Measurements from ENCODE around the gene TMEM63C. TPM values are rescaled to one million over a fixed set of nuclear protein-coding genes. Genes with fewer than 3 reads are reported as not detected.

The TMEM63C gene
- 1.5 TPM in 1 of 2 replicates, not detected in the other for total RNA-seq

GRCh38 chr14:77181603-77182437, at the start of gene TMEM63C:
TSS of gene TMEM63C (plus strand) at chr14:77181798. CDS start at chr14:77218814, 37,016 bp downstream.

GRCh38 chr14:77141214-77142004, 40.2 kb upstream of the TMEM63C start, which contains the start of gene ZDHHC22:
TSS of gene ZDHHC22 (minus strand) at chr14:77141791. CDS start at chr14:77139738, 2,053 bp downstream.

GRCh38 chr14:77271113-77271710, 89.6 kb downstream of the TMEM63C start, which contains the start of gene NGB:
TSS of gene NGB (minus strand) at chr14:77271206. CDS start at chr14:77270937, 269 bp downstream.

Other genes starting within 250 kb of the TMEM63C start
- gene IRF2BPL, start 153.1 kb upstream of the TMEM63C start, total RNA-seq = 39.9 and 43.0 TPM in 2 replicates
- 9.4 and 12.6 TPM in 2 replicates for gene CIPC, start 83.5 kb upstream of the TMEM63C start, total RNA-seq
- gene ZDHHC22, start 40.0 kb upstream of the TMEM63C start, total RNA-seq = not detected in 2 replicates
- gene NGB, start 89.4 kb downstream of the TMEM63C start, total RNA-seq = not detected in 2 replicates
- 8.7 and 10.5 TPM in 2 replicates for gene POMT2, start 139.1 kb downstream of the TMEM63C start, total RNA-seq
- gene GSTZ1, start 139.2 kb downstream of the TMEM63C start, total RNA-seq = 40.7 and 53.4 TPM in 2 replicates
- gene TMED8, start 195.3 kb downstream of the TMEM63C start, total RNA-seq = 5.8 and 8.9 TPM in 2 replicates
- 1.1 TPM in 2 replicates for gene SAMD15, start 195.6 kb downstream of the TMEM63C start, total RNA-seq
- gene NOXRED1, start 241.7 kb downstream of the TMEM63C start, total RNA-seq = not detected in 2 replicates

Data from cardiac atrium fibroblast (primary cell).